Body of pancreas (tissue), 4 donors: ENCODE results near the gene LYSMD1. TPM values are rescaled to one million over a fixed set of nuclear protein-coding genes. Genes with fewer than 3 reads are reported as not detected.
A peak's percentile ranks its signal among the peaks of the same experiment; 100 is the strongest.
"Not testable (repeated sequence)": the region's sequence is repeated elsewhere in the genome, so short reads cannot be mapped to it uniquely, and the experiment has no call there.

ENCODE experiments used
- ATAC-seq: fragments of 150-250 bp; one replicate; pipeline ENCODE4 v1.9.1; 2016
- DNase-seq, 4 donors: peaks; one replicate each; pipeline ENCODE4 v3.0.0-alpha.2; 2019
- H3K27ac ChIP-seq, 4 donors: fragments of 200-600 bp; sonication (generic); 1 replicate in 3 of 4; 2 replicates in 1 of 4; pipeline versions ENCODE4 v1.5.1 to v1.6.1; 2016 to 2019; ENCODE audit warnings: mild to moderate bottlenecking in 1 of 4, mixed read lengths in 1 of 4, moderate library complexity in 1 of 4
- H3K27me3 ChIP-seq, 2 donors: fragments of 200-600 bp; sonication (generic); one replicate each; pipeline ENCODE4 v1.6.0; 2016; ENCODE audit warnings: mild to moderate bottlenecking in 1 of 2
- H3K36me3 ChIP-seq, 2 donors: fragments of 200-600 bp; sonication (generic); replicated peaks in 1 of 2; 2 replicates each; pipeline ENCODE4 v1.5.1; 2016; ENCODE audit warnings: low read depth in 2 of 2; ENCODE audit not compliant: insufficient read depth in 1 of 2
- H3K4me1 ChIP-seq: fragments of 200-600 bp; sonication (generic); one replicate; pipeline ENCODE4 v1.6.0; 2016
- H3K4me3 ChIP-seq, 2 donors: fragments of 200-600 bp; sonication (generic); 1 replicate in 1 of 2; 2 replicates in 1 of 2; pipeline ENCODE4 v1.5.1; 2016 to 2019
- H3K9me3 ChIP-seq, 3 donors: fragments of 200-600 bp; sonication (generic); 1 replicate in 2 of 3; 2 replicates in 1 of 3; pipeline ENCODE4 v1.5.1; 2016
- CTCF ChIP-seq, 7 experiments: fragments of 450-650 bp in 4 of 7; fragments of 200-600 bp in 3 of 7; sonication (generic) in 3 of 7; IDR thresholded peaks; one replicate each; pipeline ENCODE4 v1.5.1; 2016 to 2019; ENCODE audit warnings: antibody characterized with exemption in 7 of 7
- POLR2A ChIP-seq, 3 donors: fragments of 450-650 bp; IDR thresholded peaks; one replicate each; pipeline ENCODE4 v1.6.1; 2016; ENCODE audit warnings: antibody characterized with exemption in 3 of 3, mild to moderate bottlenecking in 2 of 3
- WGBS, 2 donors: methylation state at CpG; one replicate each; pipeline ENCODE4 v1.1.5; 2017; 5-methylcytosine and 5-hydroxymethylcytosine counted together
- intact Hi-C: fragments of 100-400 bp; cut with DNase I; formaldehyde crosslinking; loops from one replicate; pipeline ENCODE4 v1.15.1; 2023
- total RNA-seq, 2 donors: library from RNA; depleted of rRNA; stranded (reverse); fragments of >200 nt; gene quantifications; one replicate each; pipeline ENCODE4 v1.1.0, GENCODE V29; 2016

The LYSMD1 gene
- total RNA-seq, 2 donors from 2014 or later: 6.7 to 9.6 TPM

- Histone ChIP-seq H3K27me3 (no peaks in the 10 kb centered on the region), H3K4me3 (no peak overlapping the region), H3K9me3 (no peaks in the 10 kb centered on the region), H3K4me1 (peaks cover 22% of the 10 kb centered on the region), H3K27ac (no peak overlapping the region), H3K36me3 (no peaks in the 10 kb centered on the region)
- DNase-seq: no peak
- intact Hi-C loops: no loop called here
- WGBS, 2 donors: 75 to 88% methylated on average over 1 of the region's 1 CpG
- no peak for TF ChIP-seq CTCF (IDR thresholded peaks at IDR 0.05)
- TF ChIP-seq POLR2A (IDR thresholded peaks at IDR 0.05): no peak
- ATAC-seq: no peak
These were observed 28.2 kb upstream of the LYSMD1 start for GRCh38 chr1:151193856-151194255.

GRCh38 chr1:151193304-151193703, 27.6 kb upstream of the LYSMD1 start:
- no peak for ATAC-seq
- intact Hi-C loops: no loop called here

GRCh38 chr1:151192047-151192446, 26.3 kb upstream of the LYSMD1 start:
- DNase-seq: no peak
- peaks cover 21% of the 10 kb centered on the region for H3K4me1 ChIP-seq
- no peak for ATAC-seq
- no peak overlapping the region for H3K27ac ChIP-seq
- no peak for TF ChIP-seq CTCF (IDR thresholded peaks at IDR 0.05)
- no peak for TF ChIP-seq POLR2A (IDR thresholded peaks at IDR 0.05)
- no peaks in the 10 kb centered on the region for H3K36me3 ChIP-seq
- intact Hi-C loops: no loop called here
- H3K9me3 ChIP-seq: no peaks in the 10 kb centered on the region
- no peak overlapping the region for H3K4me3 ChIP-seq
- no peaks in the 10 kb centered on the region for H3K27me3 ChIP-seq
- WGBS, 2 donors: 55 to 61% methylated on average over 7 of the region's 7 CpGs

More at GRCh38 chr1:151193304-151193703, 27.6 kb upstream of the LYSMD1 start:
- Histone ChIP-seq H3K27ac (no peak overlapping the region), H3K36me3 (no peaks in the 10 kb centered on the region), H3K4me3 (no peak overlapping the region), H3K4me1 (peaks cover 27% of the 10 kb centered on the region), H3K9me3 (no peaks in the 10 kb centered on the region), H3K27me3 (no peaks in the 10 kb centered on the region)
- DNase-seq: no peak
- whole genome bisulfite sequencing, 2 donors: 50 to 57% methylated on average over 6 of the region's 6 CpGs
- no peak for TF ChIP-seq CTCF (IDR thresholded peaks at IDR 0.05)
- TF ChIP-seq POLR2A (IDR thresholded peaks at IDR 0.05): no peak

GRCh38 chr1:151189637-151190445, 24.1 kb upstream of the LYSMD1 start, which contains the start of gene VPS72:
Gene VPS72 (minus strand): TSS chr1:151190197. CDS start chr1:151190121, 76 bp downstream.
- H3K27ac ChIP-seq: peak within 1 kb of the TSS; percentile 33 to 82 (median 70)
- intact Hi-C loops: no loop called here

GRCh38 chr1:151188667-151189066, 23.0 kb upstream of the LYSMD1 start:
- H3K9me3 ChIP-seq, H3K27ac ChIP-seq, H3K27me3 ChIP-seq, intact Hi-C loops, ATAC-seq, H3K4me3 ChIP-seq, DNase-seq: not testable (repeated sequence)
- WGBS, 2 donors: 34 to 43% methylated on average over 5 to 8 of the region's 8 CpGs
- H3K36me3 ChIP-seq: peaks cover 6 to 13% of the 10 kb centered on the region in 2 donors
- peaks cover 18% of the 10 kb centered on the region for H3K4me1 ChIP-seq

More at GRCh38 chr1:151189637-151190445, 24.1 kb upstream of the LYSMD1 start, which contains the start of gene VPS72:
- 1% methylated on average over 28 to 42 of the region's 42 CpGs for WGBS, 2 donors
- Histone ChIP-seq H3K36me3 (peaks cover 0 to 4% of the 10 kb centered on the region in 2 donors), H3K9me3 (no peaks in the 10 kb centered on the region), H3K4me1 (peaks cover 18% of the 10 kb centered on the region), H3K4me3 (peak within 1 kb of the TSS; percentile 67 to 78), H3K27me3 (no peaks in the 10 kb centered on the region)
- TF ChIP-seq CTCF (IDR thresholded peaks at IDR 0.05): peak in 4 of 7 experiments; percentile 35 to 47 (median 42)
- TF ChIP-seq POLR2A (IDR thresholded peaks at IDR 0.05): peak in 2 of 3 donors; percentile 66 to 70
- peak; percentile 80 to 90 (median 88) for DNase-seq
- ATAC-seq: peak; percentile 99
